Fibroblast of peridontal ligament (primary cell): ENCODE measurements around the gene CD28.

ENCODE experiments used
- DNase-seq: peaks from one replicate; pipeline ENCODE4 v3.0.0-alpha.2; 2010; ENCODE audit errors: extremely low read depth

The CD28 gene

GRCh38 chr2:203706403-203706802, at the start of gene CD28:
TSS of gene CD28 (plus strand) at chr2:203706639. CDS start at chr2:203706697, 58 bp downstream.
- no peak for DNase-seq

GRCh38 chr2:203659331-203660049, 46.9 kb upstream of the CD28 start:
- no peak for DNase-seq

- no peak for DNase-seq
Measured at GRCh38 chr2:203660465-203660864, 46.0 kb upstream of the CD28 start.

GRCh38 chr2:203661279-203661908, 45.0 kb upstream of the CD28 start:
- no peak for DNase-seq

- no peak for DNase-seq
Measured at GRCh38 chr2:203662487-203662886, 44.0 kb upstream of the CD28 start.

- no peak for DNase-seq
Measured at GRCh38 chr2:203662951-203663350, 43.5 kb upstream of the CD28 start.

- no peak for DNase-seq
Measured at GRCh38 chr2:203664029-203664755, 42.2 kb upstream of the CD28 start.

GRCh38 chr2:203667838-203668237, 38.6 kb upstream of the CD28 start:
- no peak for DNase-seq

- no peak for DNase-seq
Measured at GRCh38 chr2:203669820-203670219, 36.6 kb upstream of the CD28 start.

GRCh38 chr2:203670939-203671338, 35.5 kb upstream of the CD28 start:
- peak; percentile 56 for DNase-seq

- no peak for DNase-seq
Measured at GRCh38 chr2:203671876-203672275, 34.6 kb upstream of the CD28 start.

GRCh38 chr2:203672856-203673255, 33.6 kb upstream of the CD28 start:
- no peak for DNase-seq

- peak; percentile 78 for DNase-seq
Measured at GRCh38 chr2:203673933-203674332, 32.5 kb upstream of the CD28 start.

- DNase-seq, result no peak
Measured at GRCh38 chr2:203675086-203675485, 31.4 kb upstream of the CD28 start.

- DNase-seq, result no peak
Measured at GRCh38 chr2:203678971-203679370, 27.5 kb upstream of the CD28 start.

GRCh38 chr2:203679401-203679800, 27.0 kb upstream of the CD28 start:
- no peak for DNase-seq

GRCh38 chr2:203681978-203682377, 24.5 kb upstream of the CD28 start:
- DNase-seq, result peak; percentile 49

- peak; percentile 38 for DNase-seq
Measured at GRCh38 chr2:203682688-203683130, 23.7 kb upstream of the CD28 start.

GRCh38 chr2:203683421-203683820, 23.0 kb upstream of the CD28 start:
- DNase-seq, result no peak

- peak; percentile 71 for DNase-seq
Measured at GRCh38 chr2:203683932-203684556, 22.4 kb upstream of the CD28 start.

- peak; percentile 99 for DNase-seq
Measured at GRCh38 chr2:203685081-203685621, 21.3 kb upstream of the CD28 start.
